ENCODE results near the gene RABGAP1L.
"Not testable (repeated sequence)": the region's sequence is repeated elsewhere in the genome, so short reads cannot be mapped to it uniquely, and the experiment has no call there.

Gene RABGAP1L

GRCh38 chr1:174640783-174641182 lies 481.5 kb downstream of the RABGAP1L start:
- Histone ChIP-seq H2AFZ (ENCODE audit: low read depth, low read length, severe bottlenecking) (no peak overlapping the region), H3K9me3 (ENCODE audit: insufficient read depth, low read length) (no peaks in the 10 kb centered on the region), H3K27ac (ENCODE audit: low read depth, low read length) (no peak overlapping the region), H3K9ac (ENCODE audit: low read length) (no peak overlapping the region), H3K9me2 (replicated peaks; ENCODE audit: insufficient read depth, low read length) (no peaks in the 10 kb centered on the region), H3K79me2 (ENCODE audit: insufficient read depth, low read length) (no peaks in the 10 kb centered on the region), H4K20me1 (ENCODE audit: low read depth, low read length) (no peaks in the 10 kb centered on the region), H3F3A (ENCODE audit: insufficient read depth) (peaks cover 4% of the 10 kb centered on the region; the same call in 1 of the 2 replicates), H3K4me3 (ENCODE audit: insufficient read depth, low read length, poor library complexity, severe bottlenecking) (no peak overlapping the region), H3K36me3 (ENCODE audit: low read length) (peaks cover 14% of the 10 kb centered on the region), H3K4me2 (ENCODE audit: low read depth, low read length, poor library complexity, severe bottlenecking) (no peak overlapping the region), H3K27me3 (ENCODE audit: low read length) (no peaks in the 10 kb centered on the region)
- TF ChIP-seq CTCF (IDR thresholded peaks at IDR 0.05; ENCODE audit: insufficient read depth, low read length, poor library complexity, severe bottlenecking): no peak
- TF ChIP-seq EZH2phosphoT487 (conservative IDR thresholded peaks at IDR 0.05; ENCODE audit: low read length): no peak

DNA sequence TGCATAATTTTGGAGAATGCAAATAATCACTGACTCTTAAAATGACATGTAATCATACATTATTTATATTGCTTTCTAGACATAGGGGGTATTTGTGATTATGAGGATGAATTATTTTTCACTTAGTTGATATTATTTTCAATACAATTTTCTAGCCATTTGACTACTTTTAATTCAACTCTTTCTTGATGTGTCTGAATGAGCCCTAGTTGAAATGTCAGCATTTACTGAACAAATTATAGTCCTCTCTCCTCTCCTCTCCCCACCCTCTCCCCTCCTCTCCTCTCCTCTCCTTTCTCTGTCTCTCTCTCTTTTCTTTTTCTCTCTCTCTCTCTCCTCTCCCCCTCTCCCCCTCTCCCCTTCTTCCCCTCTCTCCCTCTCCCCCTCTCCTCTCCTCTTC lies 483.1 kb downstream of the RABGAP1L start:
- no peak overlapping the region for H3K27ac ChIP-seq (ENCODE audit: low read depth, low read length)
- H3K79me2 ChIP-seq (ENCODE audit: insufficient read depth, low read length): no peaks in the 10 kb centered on the region
- no peaks in the 10 kb centered on the region for H3K27me3 ChIP-seq (ENCODE audit: low read length)
- no peak overlapping the region for H2AFZ ChIP-seq (ENCODE audit: low read depth, low read length, severe bottlenecking)
- H3K36me3 ChIP-seq (ENCODE audit: low read length): peaks cover 11% of the 10 kb centered on the region
- peaks cover 4% of the 10 kb centered on the region; the same call in 1 of the 2 replicates for H3F3A ChIP-seq (ENCODE audit: insufficient read depth)
- no peaks in the 10 kb centered on the region for H4K20me1 ChIP-seq (ENCODE audit: low read depth, low read length)
- H3K9me2 ChIP-seq (replicated peaks; ENCODE audit: insufficient read depth, low read length): no peaks in the 10 kb centered on the region
- H3K4me2 ChIP-seq (ENCODE audit: low read depth, low read length, poor library complexity, severe bottlenecking): no peak overlapping the region
- H3K9ac ChIP-seq (ENCODE audit: low read length): no peak overlapping the region
- TF ChIP-seq EZH2phosphoT487 (conservative IDR thresholded peaks at IDR 0.05; ENCODE audit: low read length) (no peak), CTCF (IDR thresholded peaks at IDR 0.05; ENCODE audit: insufficient read depth, low read length, poor library complexity, severe bottlenecking) (no peak)
- H3K4me3 ChIP-seq (ENCODE audit: insufficient read depth, low read length, poor library complexity, severe bottlenecking): no peak overlapping the region
- no peaks in the 10 kb centered on the region for H3K9me3 ChIP-seq (ENCODE audit: insufficient read depth, low read length)

GRCh38 chr1:174643206-174643605 lies 483.9 kb downstream of the RABGAP1L start:
- H3F3A ChIP-seq (ENCODE audit: insufficient read depth): peaks cover 4% of the 10 kb centered on the region; the same call in 1 of the 2 replicates
- no peak overlapping the region for H3K27ac ChIP-seq (ENCODE audit: low read depth, low read length)
- no peaks in the 10 kb centered on the region for H4K20me1 ChIP-seq (ENCODE audit: low read depth, low read length)

GRCh38 chr1:174649572-174649971 lies 490.3 kb downstream of the RABGAP1L start:
- H3K9ac ChIP-seq (ENCODE audit: low read length); H4K20me1 ChIP-seq (ENCODE audit: low read depth, low read length); H3K4me2 ChIP-seq (ENCODE audit: low read depth, low read length, poor library complexity, severe bottlenecking); H3K36me3 ChIP-seq (ENCODE audit: low read length); H3K9me3 ChIP-seq (ENCODE audit: insufficient read depth, low read length); H3K9me2 ChIP-seq (replicated peaks; ENCODE audit: insufficient read depth, low read length); H3K4me3 ChIP-seq (ENCODE audit: insufficient read depth, low read length, poor library complexity, severe bottlenecking); H3K27me3 ChIP-seq (ENCODE audit: low read length); H3K79me2 ChIP-seq (ENCODE audit: insufficient read depth, low read length); H3F3A ChIP-seq (ENCODE audit: insufficient read depth); H3K27ac ChIP-seq (ENCODE audit: low read depth, low read length); H2AFZ ChIP-seq (ENCODE audit: low read depth, low read length, severe bottlenecking): not testable (repeated sequence)

More at GRCh38 chr1:174643206-174643605, 483.9 kb downstream of the RABGAP1L start:
- Histone ChIP-seq H2AFZ (ENCODE audit: low read depth, low read length, severe bottlenecking) (no peak overlapping the region), H3K9ac (ENCODE audit: low read length) (no peak overlapping the region), H3K36me3 (ENCODE audit: low read length) (peaks cover 3% of the 10 kb centered on the region), H3K9me2 (replicated peaks; ENCODE audit: insufficient read depth, low read length) (no peaks in the 10 kb centered on the region), H3K4me2 (ENCODE audit: low read depth, low read length, poor library complexity, severe bottlenecking) (no peak overlapping the region), H3K27me3 (ENCODE audit: low read length) (no peaks in the 10 kb centered on the region), H3K4me3 (ENCODE audit: insufficient read depth, low read length, poor library complexity, severe bottlenecking) (no peak overlapping the region), H3K9me3 (ENCODE audit: insufficient read depth, low read length) (no peaks in the 10 kb centered on the region), H3K79me2 (ENCODE audit: insufficient read depth, low read length) (no peaks in the 10 kb centered on the region)
- TF ChIP-seq EZH2phosphoT487 (conservative IDR thresholded peaks at IDR 0.05; ENCODE audit: low read length) (no peak), CTCF (IDR thresholded peaks at IDR 0.05; ENCODE audit: insufficient read depth, low read length, poor library complexity, severe bottlenecking) (no peak)
